Vagina (tissue), 2 donors: ENCODE data around the gene PKP4. TPM values are rescaled to one million over a fixed set of nuclear protein-coding genes. Genes with fewer than 3 reads are reported as not detected.

Experiments used
- DNase-seq, 2 donors: peaks; one replicate each; pipeline ENCODE4 v3.0.0-alpha.2; 2017; ENCODE audit errors: extremely low spot score in 2 of 2
- H3K27ac ChIP-seq: fragments of 200-600 bp; sonication (generic); one replicate; pipeline ENCODE4 v1.5.1; 2019
- H3K27me3 ChIP-seq: fragments of 200-600 bp; sonication (generic); one replicate; pipeline ENCODE4 v1.5.1; 2019
- H3K36me3 ChIP-seq, 2 donors: fragments of 200-600 bp; sonication (generic); one replicate each; pipeline ENCODE4 v1.5.1; 2017 to 2019
- H3K4me1 ChIP-seq: fragments of 200-600 bp; sonication (generic); one replicate; pipeline ENCODE4 v1.5.1; 2019
- H3K4me3 ChIP-seq, 2 donors: fragments of 200-600 bp; sonication (generic); 1 replicate in 1 of 2; 2 replicates in 1 of 2; pipeline ENCODE4 v1.5.1; 2016 to 2019
- H3K9me3 ChIP-seq: fragments of 200-600 bp; sonication (generic); one replicate; pipeline ENCODE4 v1.5.1; 2019
- CTCF ChIP-seq, 3 experiments: fragments of 450-650 bp in 2 of 3; fragments of 200-600 bp in 1 of 3; sonication (generic) in 1 of 3; IDR thresholded peaks; one replicate each; pipeline ENCODE4 v1.5.1; 2017 to 2019; ENCODE audit warnings: antibody characterized with exemption in 3 of 3, mild to moderate bottlenecking in 2 of 3, moderate library complexity in 2 of 3
- POLR2A ChIP-seq, 2 donors: fragments of 450-650 bp; IDR thresholded peaks; one replicate each; pipeline ENCODE4 v1.6.1; 2017; ENCODE audit warnings: antibody characterized with exemption in 2 of 2, mild to moderate bottlenecking in 2 of 2, moderate library complexity in 2 of 2
- POLR2AphosphoS5 ChIP-seq, 2 donors: sonication (generic); formaldehyde crosslinking; IDR thresholded peaks; one replicate each; pipeline ENCODE4 v1.9.0; 2017; ENCODE audit warnings: antibody characterized with exemption in 2 of 2, mild to moderate bottlenecking in 2 of 2, low read depth in 1 of 2; ENCODE audit not compliant: insufficient read depth in 1 of 2
- intact Hi-C: fragments of 100-400 bp; cut with DNase I; formaldehyde crosslinking; loops from one replicate; pipeline ENCODE4 v1.15.1; 2023
- total RNA-seq: library from RNA; depleted of rRNA; stranded (reverse); fragments of >200 nt; gene quantifications from one replicate; pipeline ENCODE4 v1.2.3, GENCODE V29; 2016

Gene PKP4
- total RNA-seq, 1 donor from 2014 or later, result 71.5 TPM

GRCh38 chr2:158726911-158727592 lies 270.3 kb downstream of the PKP4 start:
- Histone ChIP-seq H3K27ac (peak overlapping the region; percentile 45), H3K4me3 (no peak overlapping the region), H3K4me1 (peaks cover 48% of the 10 kb centered on the region), H3K27me3 (no peaks in the 10 kb centered on the region), H3K9me3 (no peaks in the 10 kb centered on the region), H3K36me3 (no peaks in the 10 kb centered on the region)
- DNase-seq, result peak in 1 of 2 donors; percentile 81
- intact Hi-C loops, result no loop called here
- TF ChIP-seq CTCF (IDR thresholded peaks at IDR 0.05) (no peak), POLR2AphosphoS5 (IDR thresholded peaks at IDR 0.05; ENCODE audit: insufficient read depth in 1 of 2, low read depth in 1 of 2) (peak in 1 of 2 donors; percentile 48)

GRCh38 chr2:158728422-158728821 lies 271.7 kb downstream of the PKP4 start:
- no peak for DNase-seq
- H3K36me3 ChIP-seq, result no peaks in the 10 kb centered on the region
- H3K27ac ChIP-seq, result no peak overlapping the region
- intact Hi-C loops, result no loop called here
- TF ChIP-seq POLR2AphosphoS5 (IDR thresholded peaks at IDR 0.05; ENCODE audit: insufficient read depth in 1 of 2, low read depth in 1 of 2) (no peak), POLR2A (IDR thresholded peaks at IDR 0.05) (no peak), CTCF (IDR thresholded peaks at IDR 0.05) (no peak)
- no peaks in the 10 kb centered on the region for H3K27me3 ChIP-seq
- peaks cover 52% of the 10 kb centered on the region for H3K4me1 ChIP-seq
- H3K9me3 ChIP-seq, result no peaks in the 10 kb centered on the region
- no peak overlapping the region for H3K4me3 ChIP-seq

- peaks cover 44% of the 10 kb centered on the region for H3K4me1 ChIP-seq
- H3K36me3 ChIP-seq, result no peaks in the 10 kb centered on the region
- H3K9me3 ChIP-seq, result no peaks in the 10 kb centered on the region
- no peak overlapping the region for H3K4me3 ChIP-seq
- TF ChIP-seq CTCF (IDR thresholded peaks at IDR 0.05) (no peak), POLR2AphosphoS5 (IDR thresholded peaks at IDR 0.05; ENCODE audit: insufficient read depth in 1 of 2, low read depth in 1 of 2) (no peak)
- H3K27me3 ChIP-seq, result no peaks in the 10 kb centered on the region
- H3K27ac ChIP-seq, result no peak overlapping the region
- intact Hi-C loops, result no loop called here
- DNase-seq, result no peak
Measured at GRCh38 chr2:158729451-158729850, 272.7 kb downstream of the PKP4 start.

- H3K27ac ChIP-seq, result no peak overlapping the region
- no peak overlapping the region for H3K4me3 ChIP-seq
- H3K9me3 ChIP-seq, result no peaks in the 10 kb centered on the region
- peak in 1 of 2 donors; percentile 79 for DNase-seq
- H3K36me3 ChIP-seq, result no peaks in the 10 kb centered on the region
- peaks cover 38% of the 10 kb centered on the region for H3K4me1 ChIP-seq
- no peak for TF ChIP-seq POLR2A (IDR thresholded peaks at IDR 0.05)
- no peak for TF ChIP-seq CTCF (IDR thresholded peaks at IDR 0.05)
- no peak for TF ChIP-seq POLR2AphosphoS5 (IDR thresholded peaks at IDR 0.05; ENCODE audit: insufficient read depth in 1 of 2, low read depth in 1 of 2)
- intact Hi-C loops, result no loop called here
- H3K27me3 ChIP-seq, result no peaks in the 10 kb centered on the region
Measured at GRCh38 chr2:158729873-158730620, 273.3 kb downstream of the PKP4 start.

- no peaks in the 10 kb centered on the region for H3K9me3 ChIP-seq
- peak in 1 of 2 donors; percentile 78 for DNase-seq
- peaks cover 32% of the 10 kb centered on the region for H3K4me1 ChIP-seq
- no peaks in the 10 kb centered on the region for H3K36me3 ChIP-seq
- no peak for TF ChIP-seq POLR2AphosphoS5 (IDR thresholded peaks at IDR 0.05; ENCODE audit: insufficient read depth in 1 of 2, low read depth in 1 of 2)
- no peak for TF ChIP-seq POLR2A (IDR thresholded peaks at IDR 0.05)
- TF ChIP-seq CTCF (IDR thresholded peaks at IDR 0.05), result no peak
- H3K27me3 ChIP-seq, result no peaks in the 10 kb centered on the region
- no peak overlapping the region for H3K4me3 ChIP-seq
- intact Hi-C loops, result no loop called here
- no peak overlapping the region for H3K27ac ChIP-seq
Measured at GRCh38 chr2:158730621-158731140, 273.9 kb downstream of the PKP4 start.
